Psoas muscle (tissue), 8 donors: ENCODE data around the gene SON. TPM values are rescaled to one million over a fixed set of nuclear protein-coding genes. Genes with fewer than 3 reads are reported as not detected.

Source experiments
- ATAC-seq, 4 donors: fragments of 200-7000 bp; cut with Tn5 transposase; one replicate each; pipeline ENCODE4 v1.9.1; 2020; ENCODE audit warnings: moderate library complexity in 3 of 4, mild to moderate bottlenecking in 2 of 4
- DNase-seq, 2 donors: peaks; one replicate each; pipeline ENCODE4 v3.0.0-alpha.2; 2020
- H3K27ac ChIP-seq: fragments of 200-600 bp; one replicate; pipeline ENCODE4 v1.8.0; 2022
- H3K27me3 ChIP-seq, 3 donors: fragments of 200-600 bp in 1 of 3; one replicate each; pipeline versions ENCODE4 v1.6.1 to v1.8.0; 2013 to 2022; ENCODE audit warnings: low read length in 2 of 3, mild to moderate bottlenecking in 2 of 3, moderate library complexity in 1 of 3; ENCODE audit not compliant: insufficient read depth in 3 of 3
- H3K36me3 ChIP-seq, 2 donors: fragments of 200-600 bp in 1 of 2; one replicate each; pipeline versions ENCODE4 v1.6.1 to v1.8.0; 2013 to 2022; ENCODE audit warnings: low read depth in 1 of 2, mild to moderate bottlenecking in 1 of 2, moderate library complexity in 1 of 2; ENCODE audit not compliant: insufficient read depth in 1 of 2
- H3K4me1 ChIP-seq: fragments of 200-600 bp; one replicate; pipeline ENCODE4 v1.8.0; 2022
- H3K4me3 ChIP-seq: fragments of 200-600 bp; one replicate; pipeline ENCODE4 v1.8.0; 2022; ENCODE audit warnings: mild to moderate bottlenecking
- H3K9me3 ChIP-seq: fragments of 200-600 bp; one replicate; pipeline ENCODE4 v1.8.0; 2022
- CTCF ChIP-seq: fragments of 200-600 bp; IDR thresholded peaks from one replicate; pipeline ENCODE4 v1.8.0; 2022; ENCODE audit warnings: antibody characterized with exemption
- WGBS, 3 donors: extraction: QIAGEN DNeasy Blood & Tissue Kit; methylation state at CpG; one replicate each; pipeline versions ENCODE4 v1.1.6 to v1.1.7; 2013; 5-methylcytosine and 5-hydroxymethylcytosine counted together
- intact Hi-C, 2 donors: fragments of 100-400 bp; cut with DNase I; formaldehyde crosslinking; loops; one replicate each; pipeline versions ENCODE4 v1.11.0 to v1.14.2; 2022
- polyA plus RNA-seq, 3 donors: library from polyadenylated mRNA; stranded (reverse); fragments of 200-250 nt; gene quantifications; one replicate each; pipeline ENCODE4 v1.2.3, GENCODE V29; 2013
- total RNA-seq, 4 donors: library from RNA; stranded (reverse); fragmentation: NEBNext Ultra II Directional in 2 of 4; extraction: Animal tissue kit (Norgen Biotek cat#: 25700) in 2 of 4; gene quantifications; one replicate each; pipeline versions ENCODE4 v1.2.1 to v1.2.4, GENCODE V29; 2021 to 2023
- donor health status: healthy with polysubstance abuse.
- donor health status: DM: no; HTN: no; CAD: no; lungs with moderate emphysema.
- donor health status: Bipolar disorder and iron deficiency.
- donor health status: healthy.
- donor health status: DM: yes; HTN: yes; CAD: no.
- donor health status: DM: no; HTN: no; CAD: no.
- donor health status: DM: no; HTN: no; CAD: no.
- donor health status: DM: yes; HTN: yes; CAD: no.

Gene SON
- total and polyA plus RNA-seq, 7 donors: 50.1 to 179 (median 126) TPM

GRCh38 chr21:33512481-33512880, 30.4 kb upstream of the SON start:
- TF ChIP-seq CTCF: no peak
- Histone ChIP-seq H3K4me1 (no peaks in the 10 kb centered on the region), H3K36me3 (peaks cover 11 to 97% of the 10 kb centered on the region in 2 donors), H3K27me3 (no peaks in the 10 kb centered on the region), H3K9me3 (no peaks in the 10 kb centered on the region), H3K4me3 (no peak overlapping the region), H3K27ac (no peak overlapping the region)
- DNase-seq (no peak), ATAC-seq (no peak)
- intact Hi-C loops: loop anchor here in 1 of 2 donors (10.0 kb wide), 1 partner anchor 52 kb away; no protein-coding TSS in a partner anchor
- WGBS, 3 donors: 96 to 99% (median 98%) methylated on average over 3 of the region's 3 CpGs

- no peak for TF ChIP-seq CTCF
- Histone ChIP-seq H3K36me3 (peaks cover 11 to 97% of the 10 kb centered on the region in 2 donors), H3K9me3 (no peaks in the 10 kb centered on the region), H3K4me3 (no peak overlapping the region), H3K27me3 (no peaks in the 10 kb centered on the region), H3K27ac (no peak overlapping the region), H3K4me1 (no peaks in the 10 kb centered on the region)
- WGBS, 3 donors: 94 to 97% (median 96%) methylated on average over 2 of the region's 2 CpGs
- no peak for DNase-seq
- intact Hi-C loops: loop anchor here in 1 of 2 donors (10.0 kb wide), 1 partner anchor 51 kb away; no protein-coding TSS in a partner anchor
- ATAC-seq: no peak
Observed at GRCh38 chr21:33514229-33514628, 28.6 kb upstream of the SON start.

GRCh38 chr21:33518899-33519298, 23.9 kb upstream of the SON start:
- Histone ChIP-seq H3K27ac (no peak overlapping the region), H3K4me3 (no peak overlapping the region), H3K4me1 (no peaks in the 10 kb centered on the region), H3K9me3 (no peaks in the 10 kb centered on the region), H3K36me3 (peaks cover 8 to 97% of the 10 kb centered on the region in 2 donors), H3K27me3 (no peaks in the 10 kb centered on the region)
- 94 to 97% (median 96%) methylated on average over 4 of the region's 4 CpGs for WGBS, 3 donors
- intact Hi-C loops: loop anchor here in 1 of 2 donors (10.0 kb wide), 1 partner anchor 46 kb away; no protein-coding TSS in a partner anchor
- TF ChIP-seq CTCF: no peak
- ATAC-seq: no peak
- no peak for DNase-seq

- H3K4me1 ChIP-seq: no peaks in the 10 kb centered on the region
- no peak for DNase-seq
- H3K36me3 ChIP-seq: peaks cover 2 to 97% of the 10 kb centered on the region in 2 donors
- intact Hi-C loops: no loop called here
- WGBS, 3 donors: 83 to 90% (median 84%) methylated on average over 5 of the region's 5 CpGs
- no peak for ATAC-seq
- no peaks in the 10 kb centered on the region for H3K27me3 ChIP-seq
- no peaks in the 10 kb centered on the region for H3K9me3 ChIP-seq
- TF ChIP-seq CTCF: no peak
- no peak overlapping the region for H3K4me3 ChIP-seq
- no peak overlapping the region for H3K27ac ChIP-seq
Observed at GRCh38 chr21:33522297-33522952, 20.4 kb upstream of the SON start.

GRCh38 chr21:33522953-33523349, 19.9 kb upstream of the SON start:
- no peak for ATAC-seq
- 72 to 94% (median 79%) methylated on average over 1 of the region's 1 CpG for WGBS, 3 donors

More at GRCh38 chr21:33522953-33523349, 19.9 kb upstream of the SON start:
- DNase-seq: no peak
- no peak overlapping the region for H3K27ac ChIP-seq
- H3K9me3 ChIP-seq: no peaks in the 10 kb centered on the region
- H3K4me3 ChIP-seq: no peak overlapping the region
- H3K36me3 ChIP-seq: peaks cover 5 to 97% of the 10 kb centered on the region in 2 donors
- TF ChIP-seq CTCF: no peak
- intact Hi-C loops: no loop called here
- no peaks in the 10 kb centered on the region for H3K27me3 ChIP-seq
- no peaks in the 10 kb centered on the region for H3K4me1 ChIP-seq
